ENCODE measurements around the gene UGT2B17. TPM values are rescaled to one million over a fixed set of nuclear protein-coding genes. Genes with fewer than 3 reads are reported as not detected.
"Not testable (repeated sequence)": the region's sequence is repeated elsewhere in the genome, so short reads cannot be mapped to it uniquely, and the experiment has no call there.

UGT2B17 gene
- total and polyA plus RNA-seq, 2 experiments from 2014 or later = not detected

- Histone ChIP-seq H3K9ac (no peak overlapping the region), H4K20me1 (ENCODE audit: insufficient read depth) (no peaks in the 10 kb centered on the region), H3K79me2 (ENCODE audit: insufficient read depth) (no peaks in the 10 kb centered on the region), H3F3A (ENCODE audit: insufficient read depth) (no peaks in the 10 kb centered on the region), H2AFZ (no peak overlapping the region), H3K4me3 (no peak overlapping the region), H3K36me3 (ENCODE audit: low read depth) (no peaks in the 10 kb centered on the region), H3K9me2 (ENCODE audit: insufficient read depth) (no peaks in the 10 kb centered on the region), H3K27ac (no peak overlapping the region), H3K27me3 (replicated peaks; ENCODE audit: insufficient read depth) (no peaks in the 10 kb centered on the region), H3K9me3 (ENCODE audit: low read depth) (no peaks in the 10 kb centered on the region), H3K4me2 (ENCODE audit: unreplicated experiment) (no peak overlapping the region), H3K4me1 (ENCODE audit: insufficient read depth) (no peaks in the 10 kb centered on the region)
- no peak for DNase-seq
- WGBS, 2 experiments (ENCODE audit: low coverage in 1 of 2, low lambda C conversion rate in 2 of 2, missing lambda C conversion rate in 2 of 2) = 18 to 24% methylated on average over 6 of the region's 6 CpGs
- in situ Hi-C loops (cut with MboI) = no loop called here
- no peak for TF ChIP-seq EZH2 (IDR thresholded peaks at IDR 0.05; ENCODE audit: insufficient read depth, poor library complexity, severe bottlenecking)
- TF ChIP-seq EZH2phosphoT487 (IDR thresholded peaks at IDR 0.05; ENCODE audit: insufficient read depth, low read depth) = no peak
Observed at GRCh38 chr4:68581383-68582338, 5.5 kb upstream of the UGT2B17 start.

GRCh38 chr4:68577590-68577989 is 1.5 kb upstream of the UGT2B17 start:
- no peak for TF ChIP-seq EZH2 (IDR thresholded peaks at IDR 0.05; ENCODE audit: insufficient read depth, poor library complexity, severe bottlenecking)
- TF ChIP-seq EZH2phosphoT487 (IDR thresholded peaks at IDR 0.05; ENCODE audit: insufficient read depth, low read depth) = no peak
- no peaks in the 10 kb centered on the region for H4K20me1 ChIP-seq (ENCODE audit: insufficient read depth)
- no peak overlapping the region for H3K4me2 ChIP-seq (ENCODE audit: unreplicated experiment)
- no peaks in the 10 kb centered on the region for H3K9me2 ChIP-seq (ENCODE audit: insufficient read depth)
- H3K9me3 ChIP-seq (ENCODE audit: low read depth) = no peaks in the 10 kb centered on the region
- no peaks in the 10 kb centered on the region for H3K79me2 ChIP-seq (ENCODE audit: insufficient read depth)
- no peak overlapping the region for H3K4me3 ChIP-seq
- DNase-seq = no peak
- H3K9ac ChIP-seq = no peak overlapping the region
- H3K4me1 ChIP-seq (ENCODE audit: insufficient read depth) = no peaks in the 10 kb centered on the region
- in situ Hi-C loops (cut with MboI) = no loop called here
- H3K27me3 ChIP-seq (replicated peaks; ENCODE audit: insufficient read depth) = no peaks in the 10 kb centered on the region
- H3F3A ChIP-seq (ENCODE audit: insufficient read depth) = no peaks in the 10 kb centered on the region
- WGBS, 2 experiments (ENCODE audit: low coverage in 1 of 2, low lambda C conversion rate in 2 of 2, missing lambda C conversion rate in 2 of 2) = 29% methylated on average over 3 of the region's 3 CpGs
- no peak overlapping the region for H3K27ac ChIP-seq
- no peaks in the 10 kb centered on the region for H3K36me3 ChIP-seq (ENCODE audit: low read depth)
- no peak overlapping the region for H2AFZ ChIP-seq

GRCh38 chr4:68575636-68576035 is 486 bp downstream of the UGT2B17 start:
- H3K9me3 ChIP-seq (ENCODE audit: low read depth); H3K9me2 ChIP-seq (ENCODE audit: insufficient read depth); H3K27me3 ChIP-seq (replicated peaks; ENCODE audit: insufficient read depth); H3K4me2 ChIP-seq (ENCODE audit: unreplicated experiment); H3K4me1 ChIP-seq (ENCODE audit: insufficient read depth); H3K27ac ChIP-seq; in situ Hi-C loops (cut with MboI); DNase-seq; H3K9ac ChIP-seq; H2AFZ ChIP-seq; H3K36me3 ChIP-seq (ENCODE audit: low read depth); H4K20me1 ChIP-seq (ENCODE audit: insufficient read depth); H3K79me2 ChIP-seq (ENCODE audit: insufficient read depth); H3F3A ChIP-seq (ENCODE audit: insufficient read depth); H3K4me3 ChIP-seq: not testable (repeated sequence)
- 14 to 17% methylated on average over 5 of the region's 5 CpGs for WGBS, 2 experiments (ENCODE audit: low coverage in 1 of 2, low lambda C conversion rate in 2 of 2, missing lambda C conversion rate in 2 of 2)

- Histone ChIP-seq H3K27ac (no peak overlapping the region), H3F3A (ENCODE audit: insufficient read depth) (no peaks in the 10 kb centered on the region), H3K9me3 (ENCODE audit: low read depth) (no peaks in the 10 kb centered on the region), H3K9ac (no peak overlapping the region), H3K4me3 (no peak overlapping the region), H3K79me2 (ENCODE audit: insufficient read depth) (no peaks in the 10 kb centered on the region), H3K9me2 (ENCODE audit: insufficient read depth) (no peaks in the 10 kb centered on the region), H3K4me2 (ENCODE audit: unreplicated experiment) (no peak overlapping the region), H3K36me3 (ENCODE audit: low read depth) (no peaks in the 10 kb centered on the region), H4K20me1 (ENCODE audit: insufficient read depth) (no peaks in the 10 kb centered on the region), H2AFZ (no peak overlapping the region), H3K27me3 (replicated peaks; ENCODE audit: insufficient read depth) (no peaks in the 10 kb centered on the region), H3K4me1 (ENCODE audit: insufficient read depth) (no peaks in the 10 kb centered on the region)
- in situ Hi-C loops (cut with MboI) = no loop called here
- TF ChIP-seq EZH2phosphoT487 (IDR thresholded peaks at IDR 0.05; ENCODE audit: insufficient read depth, low read depth) (no peak), EZH2 (IDR thresholded peaks at IDR 0.05; ENCODE audit: insufficient read depth, poor library complexity, severe bottlenecking) (no peak)
- DNase-seq = no peak
- WGBS, 2 experiments (ENCODE audit: low coverage in 1 of 2, low lambda C conversion rate in 2 of 2, missing lambda C conversion rate in 2 of 2) = 54 to 67% methylated on average over 1 of the region's 1 CpG
Observed at GRCh38 chr4:68575081-68575480, 1.0 kb downstream of the UGT2B17 start.
